ENCODE data around the gene PJA2. TPM values are rescaled to one million over a fixed set of nuclear protein-coding genes. Genes with fewer than 3 reads are reported as not detected.

The PJA2 gene
- total and polyA plus RNA-seq, 2 of the 8 experiments (the other 6 are each of a cell fraction or from before 2014, with no cell fraction given): 15.3 to 47.7 TPM

GRCh38 chr5:109319351-109319750 is 90.4 kb downstream of the PJA2 start:
- Histone ChIP-seq H3K9ac (replicated peaks in 1 of 4; ENCODE audit: extremely low read depth in 1 of 4, low read depth in 3 of 4, low read length in 3 of 4) (no peak overlapping the region), H3K14ac (ENCODE audit: insufficient read length) (no peak overlapping the region), H3K79me1 (ENCODE audit: low read depth, low read length) (no peaks in the 10 kb centered on the region), H4K20me1 (replicated peaks in 1 of 2; ENCODE audit: control insufficient read depth in 1 of 2, insufficient read depth in 2 of 2, low read length in 2 of 2) (no peaks in the 10 kb centered on the region), H2BK20ac (ENCODE audit: low read length) (no peak overlapping the region), H3K18ac (ENCODE audit: extremely low read depth, low read length) (no peak overlapping the region), H2BK15ac (ENCODE audit: low read length) (no peak overlapping the region), H2AK5ac (ENCODE audit: low read depth, low read length) (no peak overlapping the region), H3K4me2 (ENCODE audit: insufficient read depth in 1 of 2, low read depth in 2 of 2, low read length in 2 of 2) (no peak overlapping the region), H3K79me2 (ENCODE audit: control insufficient read depth in 1 of 2, insufficient read depth in 2 of 2, low read length in 2 of 2) (no peaks in the 10 kb centered on the region), H2BK120ac (replicated peaks; ENCODE audit: low read depth, low read length) (no peak overlapping the region), H3K56ac (replicated peaks; ENCODE audit: insufficient read length, low read depth, low read length) (no peak overlapping the region), H2BK12ac (ENCODE audit: low read depth, low read length) (no peak overlapping the region), H3K23ac (ENCODE audit: insufficient read length) (no peak overlapping the region), H4K8ac (ENCODE audit: extremely low read depth, insufficient read depth, low read length) (no peak overlapping the region; the same call in 1 of the 2 replicates), H3K27me3 (replicated peaks in 1 of 4; ENCODE audit: control insufficient read depth in 3 of 4, extremely low read depth in 1 of 4, insufficient read depth in 3 of 4, low read length in 3 of 4) (peaks cover 0 to 1% (median 0%) of the 10 kb centered on the region in 4 experiments; a peak in 1 of 7 replicates), H4K91ac (replicated peaks; ENCODE audit: insufficient read length, low read length) (no peak overlapping the region), H2BK5ac (ENCODE audit: low read depth, low read length) (no peak overlapping the region), H3K23me2 (ENCODE audit: low read depth, low read length) (no peaks in the 10 kb centered on the region), H3K36me3 (ENCODE audit: control insufficient read depth in 2 of 4, insufficient read depth in 4 of 4, low read length in 3 of 4) (no peaks in the 10 kb centered on the region; a peak in 1 of 8 replicates), H3K4ac (replicated peaks; ENCODE audit: insufficient read length, low read depth, low read length) (no peak overlapping the region), H3K9me3 (ENCODE audit: insufficient read depth in 2 of 2, low read depth in 1 of 2, low read length in 1 of 2) (no peaks in the 10 kb centered on the region), H3K4me1 (replicated peaks in 1 of 4; ENCODE audit: control insufficient read depth in 3 of 4, insufficient read depth in 4 of 4, low read length in 3 of 4) (no peaks in the 10 kb centered on the region), H3K27ac (ENCODE audit: low read depth, low read length) (no peak overlapping the region), H3K4me3 (ENCODE audit: extremely low read depth in 1 of 4, insufficient read depth in 2 of 4, low read depth in 3 of 4, low read length in 4 of 4) (no peak overlapping the region), H2AFZ (ENCODE audit: low read length) (no peak overlapping the region), H4K5ac (ENCODE audit: insufficient read length, low read depth, low read length) (no peak overlapping the region)
- ChIA-PET CTCF (ENCODE audit: partially characterized antibody) (no interaction called here), POLR2A (ENCODE audit: partially characterized antibody) (no interaction called here)
- DNase-seq (ENCODE audit: low read depth in 1 of 2, low spot score in 2 of 2): no peak
- no peak for FAIRE-seq
- TF ChIP-seq MAX (IDR thresholded peaks at IDR 0.05) (no peak), NANOG (IDR thresholded peaks at IDR 0.05; ENCODE audit: insufficient read depth, low read depth, low read length, poor library complexity, severe bottlenecking) (no peak), RNF2 (IDR thresholded peaks at IDR 0.05; ENCODE audit: borderline replicate concordance, low read depth, low read length, missing control alignments, poor library complexity, severe bottlenecking) (no peak), BACH1 (IDR thresholded peaks at IDR 0.05; ENCODE audit: low read length) (no peak), RAD21 (IDR thresholded peaks at IDR 0.05 in 1 of 2, conservative IDR thresholded peaks at IDR 0.05 in 1 of 2; ENCODE audit: low read depth in 2 of 2, low read length in 2 of 2) (no peak), HDAC2 (IDR thresholded peaks at IDR 0.05; ENCODE audit: borderline replicate concordance in 1 of 2, low read depth in 2 of 2, low read length in 2 of 2) (no peak)
- WGBS, 2 experiments (ENCODE audit: extremely low coverage in 1 of 2, insufficient coverage in 1 of 2, insufficient read length in 1 of 2, insufficient replicate concordance in 2 of 2, low coverage in 1 of 2, low lambda C conversion rate in 2 of 2, missing lambda C conversion rate in 1 of 2): 87% methylated on average over 4 of the region's 7 CpGs; no CpG with 5 or more reads in 1 of the 2 experiments

Data from H1 (cell line).